ENCODE data around the gene TSPAN9.

The TSPAN9 gene

GRCh38 chr12:3230758-3231375 is 153.7 kb downstream of the TSPAN9 start:
- DNase-seq: no peak

GRCh38 chr12:3231399-3231876 is 154.3 kb downstream of the TSPAN9 start:
- DNase-seq: no peak

GRCh38 chr12:3233797-3234196 is 156.6 kb downstream of the TSPAN9 start:
- DNase-seq: no peak

- no peak for DNase-seq
These were observed 159.4 kb downstream of the TSPAN9 start for GRCh38 chr12:3236345-3237187.

GRCh38 chr12:3238196-3238595 is 161.0 kb downstream of the TSPAN9 start:
- DNase-seq: no peak

GRCh38 chr12:3241621-3242020 is 164.4 kb downstream of the TSPAN9 start:
- no peak for DNase-seq

GRCh38 chr12:3242199-3242863 is 165.2 kb downstream of the TSPAN9 start:
- DNase-seq: no peak

- DNase-seq: no peak
These were observed 166.4 kb downstream of the TSPAN9 start for GRCh38 chr12:3243376-3244084.

- no peak for DNase-seq
These were observed 167.1 kb downstream of the TSPAN9 start for GRCh38 chr12:3244219-3244750.

- no peak for DNase-seq
These were observed 169.1 kb downstream of the TSPAN9 start for GRCh38 chr12:3246253-3246652.

- DNase-seq: no peak
These were observed 169.9 kb downstream of the TSPAN9 start for GRCh38 chr12:3247077-3247476.

- no peak for DNase-seq
These were observed 170.5 kb downstream of the TSPAN9 start for GRCh38 chr12:3247629-3248161.

- DNase-seq: no peak
These were observed 172.1 kb downstream of the TSPAN9 start for GRCh38 chr12:3249081-3249800.

GRCh38 chr12:3250034-3250433 is 172.9 kb downstream of the TSPAN9 start:
- DNase-seq: no peak

- DNase-seq: no peak
These were observed 173.4 kb downstream of the TSPAN9 start for GRCh38 chr12:3250576-3250975.

- DNase-seq: no peak
These were observed 173.9 kb downstream of the TSPAN9 start for GRCh38 chr12:3251067-3251466.

GRCh38 chr12:3251691-3252090 is 174.5 kb downstream of the TSPAN9 start:
- DNase-seq: no peak

GRCh38 chr12:3252450-3252891 is 175.3 kb downstream of the TSPAN9 start:
- no peak for DNase-seq

GRCh38 chr12:3253682-3254275 is 176.6 kb downstream of the TSPAN9 start:
- DNase-seq: no peak

GRCh38 chr12:3255057-3255456 is 177.9 kb downstream of the TSPAN9 start:
- DNase-seq: no peak

- no peak for DNase-seq
These were observed 179.0 kb downstream of the TSPAN9 start for GRCh38 chr12:3256103-3256631.

Data from amniotic stem cell (primary cell).